ENCODE results near the gene CHRM2. TPM values are rescaled to one million over a fixed set of nuclear protein-coding genes. Genes with fewer than 3 reads are reported as not detected.

The CHRM2 gene
- total RNA-seq, 1 experiment from 2014 or later, result not detected

- Histone ChIP-seq H4K8ac (replicated peaks; ENCODE audit: insufficient read length, low read depth, low read length) (no peak overlapping the region), H2BK5ac (ENCODE audit: insufficient read length, low read length) (no peak overlapping the region), H3K18ac (ENCODE audit: insufficient read length, low read depth, low read length) (no peak overlapping the region), H2BK20ac (ENCODE audit: low read depth, low read length, poor library complexity, severe bottlenecking) (no peak overlapping the region), H3K23me2 (ENCODE audit: insufficient read length, low read depth, low read length, poor library complexity, severe bottlenecking) (no peaks in the 10 kb centered on the region), H3K4me1 (ENCODE audit: insufficient read depth, low read length) (no peaks in the 10 kb centered on the region), H3K14ac (ENCODE audit: insufficient read depth, low read length) (no peak overlapping the region), H3K9me3 (ENCODE audit: control insufficient read depth, low read depth, low read length) (no peaks in the 10 kb centered on the region), H2BK12ac (ENCODE audit: insufficient read length, low read depth, low read length) (no peak overlapping the region), H4K5ac (ENCODE audit: insufficient read length, low read depth, low read length) (no peak overlapping the region), H3K9ac (ENCODE audit: extremely low read depth, insufficient read length, low read length) (no peak overlapping the region), H4K91ac (ENCODE audit: insufficient read length, low read depth, low read length) (no peak overlapping the region), H3T11ph (ENCODE audit: low read length) (no peak overlapping the region), H3K4ac (ENCODE audit: low read depth, low read length) (no peak overlapping the region), H4K20me1 (ENCODE audit: control insufficient read depth, insufficient read depth, insufficient read length) (no peaks in the 10 kb centered on the region), H3K27me3 (ENCODE audit: insufficient read depth, low read length) (no peaks in the 10 kb centered on the region), H3K56ac (ENCODE audit: insufficient read length, low read depth, low read length) (no peak overlapping the region), H2AK5ac (ENCODE audit: insufficient read length, low read length) (no peak overlapping the region), H3K79me2 (ENCODE audit: insufficient read depth, low read length) (no peaks in the 10 kb centered on the region), H3K23ac (ENCODE audit: insufficient read length, low read depth, low read length) (no peak overlapping the region), H2BK120ac (ENCODE audit: low read depth, low read length, poor library complexity, severe bottlenecking) (no peak overlapping the region), H2BK15ac (ENCODE audit: low read depth, low read length) (no peak overlapping the region), H3K79me1 (ENCODE audit: insufficient read depth, low read depth, low read length, poor library complexity, severe bottlenecking) (no peaks in the 10 kb centered on the region), H3K27ac (ENCODE audit: insufficient read length, low read depth, low read length) (no peak overlapping the region), H3K4me2 (ENCODE audit: insufficient read depth, insufficient read length, low read length) (no peak overlapping the region), H2AFZ (ENCODE audit: low read length) (no peak overlapping the region)
- TF ChIP-seq, protein P1, sequence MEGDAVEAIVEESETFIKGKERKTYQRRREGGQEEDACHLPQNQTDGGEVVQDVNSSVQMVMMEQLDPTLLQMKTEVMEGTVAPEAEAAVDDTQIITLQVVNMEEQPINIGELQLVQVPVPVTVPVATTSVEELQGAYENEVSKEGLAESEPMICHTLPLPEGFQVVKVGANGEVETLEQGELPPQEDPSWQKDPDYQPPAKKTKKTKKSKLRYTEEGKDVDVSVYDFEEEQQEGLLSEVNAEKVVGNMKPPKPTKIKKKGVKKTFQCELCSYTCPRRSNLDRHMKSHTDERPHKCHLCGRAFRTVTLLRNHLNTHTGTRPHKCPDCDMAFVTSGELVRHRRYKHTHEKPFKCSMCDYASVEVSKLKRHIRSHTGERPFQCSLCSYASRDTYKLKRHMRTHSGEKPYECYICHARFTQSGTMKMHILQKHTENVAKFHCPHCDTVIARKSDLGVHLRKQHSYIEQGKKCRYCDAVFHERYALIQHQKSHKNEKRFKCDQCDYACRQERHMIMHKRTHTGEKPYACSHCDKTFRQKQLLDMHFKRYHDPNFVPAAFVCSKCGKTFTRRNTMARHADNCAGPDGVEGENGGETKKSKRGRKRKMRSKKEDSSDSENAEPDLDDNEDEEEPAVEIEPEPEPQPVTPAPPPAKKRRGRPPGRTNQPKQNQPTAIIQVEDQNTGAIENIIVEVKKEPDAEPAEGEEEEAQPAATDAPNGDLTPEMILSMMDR (conservative IDR thresholded peaks at IDR 0.05), result no peak
- H3K27me3 Mint-ChIP-seq (ENCODE audit: low read depth), result no peaks in the 10 kb centered on the region
- no peaks in the 10 kb centered on the region for H3K9me3 Mint-ChIP-seq
- WGBS (ENCODE audit: extremely low coverage, insufficient read length, low lambda C conversion rate), result no CpG with 5 or more reads among the region's 2 CpGs
- no peaks in the 10 kb centered on the region for H3K36me3 Mint-ChIP-seq (ENCODE audit: insufficient read depth in 1 of 3, low read depth in 3 of 3)
- no peak overlapping the region for H3K27ac Mint-ChIP-seq
- H3K4me3 Mint-ChIP-seq, result no peak overlapping the region
- peaks cover 19 to 24% of the 10 kb centered on the region in 2 experiments for H3K4me1 Mint-ChIP-seq
- no peak for DNase-seq
Observed at GRCh38 chr7:137038706-137039105, 170.3 kb downstream of the CHRM2 start.
